Progenitor cell of endocrine pancreas (in vitro differentiated cells): ENCODE measurements around the gene BHLHE23. TPM values are rescaled to one million over a fixed set of nuclear protein-coding genes. Genes with fewer than 3 reads are reported as not detected.

Experiments used
- DNase-seq: peaks from one replicate; pipeline ENCODE4 v3.0.0; 2021; ENCODE audit warnings: low spot score; ENCODE audit not compliant: unreplicated experiment
- H3K27ac Mint-ChIP-seq: 2 replicates; pipeline ENCODE4 v1.8.0; 2021; ENCODE audit warnings: mild to moderate bottlenecking, moderate library complexity, mixed read lengths
- H3K27me3 Mint-ChIP-seq: 2 replicates; pipeline ENCODE4 v1.8.0; 2021; ENCODE audit warnings: mixed read lengths
- H3K36me3 Mint-ChIP-seq: 2 replicates; pipeline ENCODE4 v1.8.0; 2022; ENCODE audit warnings: mixed read lengths; ENCODE audit not compliant: insufficient read depth
- H3K4me1 Mint-ChIP-seq: 2 replicates; pipeline ENCODE4 v1.8.0; 2021; ENCODE audit warnings: low read depth, mixed read lengths
- H3K4me3 Mint-ChIP-seq: 2 replicates; pipeline ENCODE4 v1.8.0; 2021; ENCODE audit warnings: low read depth, mild to moderate bottlenecking, moderate library complexity, mixed read lengths
- H3K9me3 Mint-ChIP-seq: 2 replicates; pipeline ENCODE4 v1.8.0; 2021; ENCODE audit warnings: low read depth, mixed read lengths
- CTCF ChIP-seq: fragments of 200-600 bp; sonication (generic); IDR thresholded peaks from one replicate; pipeline ENCODE4 v1.5.0; 2021; ENCODE audit warnings: antibody characterized with exemption, mild to moderate bottlenecking; ENCODE audit not compliant: unreplicated experiment
- total RNA-seq: library from RNA; stranded (reverse); gene quantifications from 2 replicates; pipeline ENCODE4 v1.2.1, GENCODE V29; 2021

BHLHE23 gene
- total RNA-seq, 1 donor from 2014 or later: not detected

GRCh38 chr20:62989201-62989601, 17.6 kb downstream of the BHLHE23 start:
- Mint-ChIP-seq H3K4me3 (no peak overlapping the region), H3K27ac (no peak overlapping the region), H3K27me3 (peaks cover 28% of the 10 kb centered on the region), H3K36me3 (no peaks in the 10 kb centered on the region), H3K4me1 (peaks cover 2% of the 10 kb centered on the region), H3K9me3 (no peaks in the 10 kb centered on the region)
- no peak for TF ChIP-seq CTCF
- no peak for DNase-seq

- DNase-seq: no peak
- no peak overlapping the region for H3K4me3 Mint-ChIP-seq
- peaks cover 2% of the 10 kb centered on the region for H3K4me1 Mint-ChIP-seq
- TF ChIP-seq CTCF: no peak
- H3K27me3 Mint-ChIP-seq: peaks cover 31% of the 10 kb centered on the region
- H3K9me3 Mint-ChIP-seq: no peaks in the 10 kb centered on the region
- no peaks in the 10 kb centered on the region for H3K36me3 Mint-ChIP-seq
- H3K27ac Mint-ChIP-seq: no peak overlapping the region
These were observed 19.6 kb downstream of the BHLHE23 start for GRCh38 chr20:62987114-62987513.

- Mint-ChIP-seq H3K27ac (no peak overlapping the region), H3K4me1 (peaks cover 2% of the 10 kb centered on the region), H3K36me3 (no peaks in the 10 kb centered on the region), H3K4me3 (no peak overlapping the region), H3K27me3 (peaks cover 30% of the 10 kb centered on the region), H3K9me3 (no peaks in the 10 kb centered on the region)
- TF ChIP-seq CTCF: no peak
- DNase-seq: no peak
These were observed 20.4 kb downstream of the BHLHE23 start for GRCh38 chr20:62986257-62986800.

- Mint-ChIP-seq H3K4me1 (peaks cover 2% of the 10 kb centered on the region), H3K4me3 (no peak overlapping the region), H3K27ac (no peak overlapping the region), H3K36me3 (no peaks in the 10 kb centered on the region), H3K9me3 (no peaks in the 10 kb centered on the region), H3K27me3 (peaks cover 25% of the 10 kb centered on the region)
- no peak for TF ChIP-seq CTCF
- no peak for DNase-seq
These were observed 21.4 kb downstream of the BHLHE23 start for GRCh38 chr20:62985444-62985778.

- no peak for DNase-seq
- Mint-ChIP-seq H3K36me3 (no peaks in the 10 kb centered on the region), H3K27me3 (peaks cover 29% of the 10 kb centered on the region), H3K4me1 (peaks cover 2% of the 10 kb centered on the region), H3K4me3 (no peak overlapping the region), H3K9me3 (no peaks in the 10 kb centered on the region), H3K27ac (no peak overlapping the region)
- TF ChIP-seq CTCF: no peak
These were observed 21.9 kb downstream of the BHLHE23 start for GRCh38 chr20:62984666-62985443.
